Right lobe of liver (tissue), 6 donors: ENCODE data around the gene C3orf22. TPM values are rescaled to one million over a fixed set of nuclear protein-coding genes. Genes with fewer than 3 reads are reported as not detected.

Experiments used
- ATAC-seq, 4 donors: fragments of 200-7000 bp; cut with Tn5 transposase; one replicate each; pipeline ENCODE4 v1.9.1; 2020; ENCODE audit warnings: mild to moderate bottlenecking in 4 of 4, moderate library complexity in 4 of 4
- DNase-seq, 3 donors: peaks; one replicate each; pipeline ENCODE4 v3.0.0-alpha.2; 2020
- H3K27ac ChIP-seq, 3 donors: fragments of 200-600 bp; one replicate each; pipeline ENCODE4 v1.8.0; 2022
- H3K27me3 ChIP-seq, 2 donors: fragments of 200-600 bp; one replicate each; pipeline ENCODE4 v1.8.0; 2022
- H3K36me3 ChIP-seq, 4 donors: fragments of 200-600 bp; sonication (generic) in 1 of 4; one replicate each; pipeline versions ENCODE4 v1.5.1 to v1.8.0; 2017 to 2022; ENCODE audit warnings: control low read depth in 1 of 4
- H3K4me1 ChIP-seq, 4 donors: fragments of 200-600 bp; sonication (generic) in 1 of 4; one replicate each; pipeline versions ENCODE4 v1.5.1 to v1.8.0; 2017 to 2022; ENCODE audit warnings: control low read depth in 1 of 4
- H3K4me3 ChIP-seq, 3 donors: fragments of 200-600 bp; one replicate each; pipeline ENCODE4 v1.8.0; 2022
- H3K9me3 ChIP-seq, 4 donors: fragments of 200-600 bp; sonication (generic) in 1 of 4; one replicate each; pipeline versions ENCODE4 v1.5.1 to v1.8.0; 2017 to 2022; ENCODE audit warnings: control low read depth in 1 of 4
- POLR2A ChIP-seq: fragments of 450-650 bp; IDR thresholded peaks from one replicate; pipeline ENCODE4 v1.6.1; 2017; ENCODE audit warnings: antibody characterized with exemption, mild to moderate bottlenecking
- WGBS: methylation state at CpG from one replicate; pipeline ENCODE4 v1.1.6; 2018; ENCODE audit warnings: low coverage, low lambda C conversion rate; ENCODE audit not compliant: insufficient coverage; ENCODE audit errors: missing lambda C conversion rate; 5-methylcytosine and 5-hydroxymethylcytosine counted together
- intact Hi-C, 2 donors: fragments of 100-400 bp; cut with DNase I; formaldehyde crosslinking; loops; one replicate each; pipeline versions ENCODE4 v1.11.2 to v1.14.1; 2022
- total RNA-seq, 6 experiments: library from RNA; depleted of rRNA in 2 of 6; stranded (reverse); fragments of >200 nt in 2 of 6; fragmentation: NEBNext Ultra II Directional in 3 of 6; extraction: Animal tissue kit (Norgen Biotek cat#: 25700) in 3 of 6; gene quantifications; one replicate each; pipeline versions ENCODE4 v1.1.0 to v1.2.4, GENCODE V29; 2016 to 2023
- TF ChIP-seq, protein P1 (sequence below), 4 donors: fragments of 200-600 bp in 3 of 4; fragments of 450-650 bp in 1 of 4; IDR thresholded peaks; one replicate each; pipeline versions ENCODE4 v1.5.1 to v1.8.0; 2016 to 2022; ENCODE audit warnings: antibody characterized with exemption in 4 of 4, mild to moderate bottlenecking in 2 of 4
- donor health status: DM: no; HTN: yes; CAD: no.
- donor health status: DM: no; HTN: no; CAD: no.
- donor health status: DM: no; HTN: no; CAD: no.
- donor health status: DM: no; HTN: yes; CAD: no.
- donor health status: DM: no; HTN: yes; CAD: no.

The C3orf22 gene
- total RNA-seq, 6 experiments from 2014 or later, result not detected

DNA sequence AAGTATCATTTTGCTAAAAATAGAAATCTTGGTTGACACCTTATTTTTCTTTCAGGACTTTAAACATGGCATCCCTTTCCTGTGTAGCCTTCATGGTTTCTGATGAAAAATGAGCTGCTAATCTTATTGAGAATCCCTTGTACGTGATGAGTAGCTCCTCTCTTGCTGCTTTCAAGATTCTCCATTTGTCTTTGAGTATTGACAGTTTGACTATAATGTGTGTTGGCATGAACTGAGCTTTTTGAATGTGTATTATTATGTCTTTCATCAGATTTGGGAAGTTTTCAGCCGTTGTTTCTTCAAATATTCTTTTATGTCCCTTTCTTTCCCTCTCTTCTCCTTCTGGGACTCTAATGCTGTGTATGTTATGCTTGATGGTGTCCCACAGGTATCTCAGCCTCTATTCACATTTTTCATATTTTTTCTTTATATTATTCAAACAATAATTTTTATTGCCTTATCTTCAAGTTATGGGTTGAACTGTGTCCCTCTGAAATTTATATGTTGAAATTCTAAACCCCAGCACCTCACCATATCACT is 4.1 kb upstream of the C3orf22 start:
- TF ChIP-seq POLR2A, result no peak
- TF ChIP-seq, protein P1, sequence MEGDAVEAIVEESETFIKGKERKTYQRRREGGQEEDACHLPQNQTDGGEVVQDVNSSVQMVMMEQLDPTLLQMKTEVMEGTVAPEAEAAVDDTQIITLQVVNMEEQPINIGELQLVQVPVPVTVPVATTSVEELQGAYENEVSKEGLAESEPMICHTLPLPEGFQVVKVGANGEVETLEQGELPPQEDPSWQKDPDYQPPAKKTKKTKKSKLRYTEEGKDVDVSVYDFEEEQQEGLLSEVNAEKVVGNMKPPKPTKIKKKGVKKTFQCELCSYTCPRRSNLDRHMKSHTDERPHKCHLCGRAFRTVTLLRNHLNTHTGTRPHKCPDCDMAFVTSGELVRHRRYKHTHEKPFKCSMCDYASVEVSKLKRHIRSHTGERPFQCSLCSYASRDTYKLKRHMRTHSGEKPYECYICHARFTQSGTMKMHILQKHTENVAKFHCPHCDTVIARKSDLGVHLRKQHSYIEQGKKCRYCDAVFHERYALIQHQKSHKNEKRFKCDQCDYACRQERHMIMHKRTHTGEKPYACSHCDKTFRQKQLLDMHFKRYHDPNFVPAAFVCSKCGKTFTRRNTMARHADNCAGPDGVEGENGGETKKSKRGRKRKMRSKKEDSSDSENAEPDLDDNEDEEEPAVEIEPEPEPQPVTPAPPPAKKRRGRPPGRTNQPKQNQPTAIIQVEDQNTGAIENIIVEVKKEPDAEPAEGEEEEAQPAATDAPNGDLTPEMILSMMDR (IDR thresholded peaks at IDR 0.05), result no peak
- Histone ChIP-seq H3K27ac (no peak overlapping the region), H3K9me3 (no peaks in the 10 kb centered on the region), H3K36me3 (no peaks in the 10 kb centered on the region), H3K4me3 (no peak overlapping the region), H3K4me1 (no peaks in the 10 kb centered on the region), H3K27me3 (no peaks in the 10 kb centered on the region)
- intact Hi-C loops, result no loop called here
- 65% methylated on average over 2 of the region's 2 CpGs for WGBS
- ATAC-seq (no peak), DNase-seq (no peak)

DNA sequence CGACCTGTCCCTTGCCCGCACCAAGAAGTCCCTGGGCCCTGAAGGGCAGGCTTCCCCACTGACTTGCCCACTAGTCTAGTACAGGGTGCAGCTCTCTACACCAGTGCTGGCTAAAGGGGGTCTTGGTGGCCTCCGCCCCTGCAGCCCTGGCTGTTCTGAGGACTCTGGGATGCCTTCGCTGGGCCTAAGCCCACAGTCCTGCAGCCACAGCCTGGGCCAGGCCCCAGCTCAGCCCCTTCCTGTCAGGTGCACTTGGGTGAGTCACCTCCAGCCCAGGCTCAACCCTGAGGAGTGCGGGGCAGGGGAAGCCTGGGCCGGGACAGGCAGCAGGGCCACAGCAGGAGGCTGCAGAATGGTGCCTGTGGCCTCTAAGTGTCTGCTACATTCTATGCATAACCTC is 971 bp downstream of the C3orf22 start:
- peak in 1 of 3 donors; percentile 5 for DNase-seq
- Histone ChIP-seq H3K4me3 (no peak overlapping the region), H3K9me3 (no peaks in the 10 kb centered on the region), H3K4me1 (no peaks in the 10 kb centered on the region), H3K36me3 (no peaks in the 10 kb centered on the region), H3K27me3 (no peaks in the 10 kb centered on the region), H3K27ac (no peak overlapping the region)
- TF ChIP-seq, protein P1 (IDR thresholded peaks at IDR 0.05), result no peak
- no peak for TF ChIP-seq POLR2A
- no CpG with 5 or more reads among the region's 6 CpGs for WGBS
- intact Hi-C loops, result no loop called here
- ATAC-seq, result peak in 1 of 4 donors; percentile 8

DNA sequence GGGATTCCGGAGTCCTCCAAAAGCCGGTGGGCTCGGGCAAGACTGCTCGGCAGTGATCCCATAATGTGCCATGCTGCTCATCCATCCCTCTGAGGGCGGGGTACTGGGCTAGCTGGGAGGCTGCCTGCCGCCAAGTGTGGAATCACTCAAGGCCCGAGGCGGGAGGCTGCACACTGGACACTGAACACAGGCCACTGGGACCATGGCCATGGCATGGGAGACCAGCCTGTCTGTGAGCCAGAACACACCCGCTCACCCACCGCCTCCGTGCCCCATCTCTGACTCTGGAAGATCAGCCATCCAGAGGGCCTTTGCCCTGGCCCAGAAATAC is 1.4 kb downstream of the C3orf22 start:
- intact Hi-C loops, result no loop called here
- no peaks in the 10 kb centered on the region for H3K9me3 ChIP-seq
- no peak overlapping the region for H3K27ac ChIP-seq
- H3K27me3 ChIP-seq, result no peaks in the 10 kb centered on the region
- ATAC-seq (peak in 1 of 4 donors; percentile 11), DNase-seq (peak in 2 of 3 donors; percentile 14 to 40)
- no peak overlapping the region for H3K4me3 ChIP-seq
- H3K4me1 ChIP-seq, result no peaks in the 10 kb centered on the region
- 100% methylated on average over 3 of the region's 11 CpGs for WGBS
- TF ChIP-seq, protein P1 (IDR thresholded peaks at IDR 0.05), result no peak
- TF ChIP-seq POLR2A, result no peak
- no peaks in the 10 kb centered on the region for H3K36me3 ChIP-seq

DNA sequence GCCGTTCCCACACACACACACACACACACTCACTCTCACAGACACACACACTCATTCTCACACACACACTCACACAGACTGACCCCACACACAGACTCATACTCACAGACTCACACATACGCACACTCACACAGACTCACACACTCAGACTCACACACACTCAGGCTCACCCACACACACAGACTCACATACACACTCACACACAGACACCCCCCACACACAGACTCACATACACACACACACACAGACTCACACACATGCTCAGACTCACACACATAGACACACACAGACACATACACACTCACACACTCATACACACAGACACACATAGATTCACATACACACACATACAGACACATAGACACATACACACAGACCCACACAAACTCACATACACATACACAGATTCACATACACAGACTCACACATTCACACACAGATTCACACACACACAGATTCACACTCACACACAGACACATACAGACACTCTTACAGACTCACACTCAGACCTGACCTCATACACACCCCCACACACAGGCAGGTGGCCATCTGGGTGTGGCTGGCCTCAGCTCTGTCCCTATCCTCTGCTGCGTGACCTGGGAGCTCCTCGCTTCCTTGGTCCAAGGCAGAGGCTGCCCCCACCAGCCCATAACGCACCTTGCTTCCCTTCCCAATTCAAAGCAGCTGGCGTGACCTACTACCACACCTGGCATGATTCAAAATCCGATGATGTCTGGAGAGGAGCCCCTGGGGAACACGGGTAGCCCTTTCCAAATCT is 1.9 kb downstream of the C3orf22 start:
- ATAC-seq (peak in 1 of 4 donors; percentile 28), DNase-seq (peak in 1 of 3 donors; percentile 7)
- TF ChIP-seq POLR2A, result no peak
- TF ChIP-seq, protein P1 (IDR thresholded peaks at IDR 0.05), result no peak
- no peak overlapping the region for H3K27ac ChIP-seq
- H3K36me3 ChIP-seq, result no peaks in the 10 kb centered on the region
- no peak overlapping the region for H3K4me3 ChIP-seq
- intact Hi-C loops, result no loop called here
- no peaks in the 10 kb centered on the region for H3K27me3 ChIP-seq
- H3K4me1 ChIP-seq, result no peaks in the 10 kb centered on the region
- WGBS, result 95% methylated on average over 8 of the region's 8 CpGs
- no peaks in the 10 kb centered on the region for H3K9me3 ChIP-seq
